ENCODE results near the gene DYNC2LI1. TPM values are rescaled to one million over a fixed set of nuclear protein-coding genes. Genes with fewer than 3 reads are reported as not detected.

The DYNC2LI1 gene
- 1 to 10 TPM; 2.6 to 3.1 TPM for total RNA-seq

GRCh38 chr2:43773876-43774613, at the start of gene DYNC2LI1:
TSS of gene DYNC2LI1 (plus strand) at chr2:43774039. CDS start at chr2:43774139, 100 bp downstream.

GRCh38 chr2:43838560-43839267, 64.9 kb downstream of the DYNC2LI1 start, which contains the start of the genes ABCG5 and ABCG8:
TSS of gene ABCG5 (minus strand) at chr2:43838839. CDS start at chr2:43838679, 160 bp downstream.
TSS of gene ABCG8 (plus strand) at chr2:43838971. CDS start at chr2:43839054, 83 bp downstream.

Other genes with a start within 250 kb of the DYNC2LI1 start
- gene THADA, start 178.0 kb upstream of the DYNC2LI1 start, total RNA-seq = 10 to 100 TPM; 21.6 to 27.7 TPM
- under 1 TPM; 0.53 to 0.58 TPM for gene PLEKHH2, start 136.8 kb upstream of the DYNC2LI1 start, total RNA-seq
- gene C1GALT1C1L, start 97.6 kb upstream of the DYNC2LI1 start, total RNA-seq = not detected
- not detected for gene ABCG5, start 64.8 kb downstream of the DYNC2LI1 start, total RNA-seq
- not detected for gene ABCG8, start 64.9 kb downstream of the DYNC2LI1 start, total RNA-seq
- 10 to 100 TPM; 71.3 to 73.2 TPM for gene LRPPRC, start 221.9 kb downstream of the DYNC2LI1 start, total RNA-seq